Uterus (tissue), 4 donors: ENCODE measurements around the gene RRBP1. TPM values are rescaled to one million over a fixed set of nuclear protein-coding genes. Genes with fewer than 3 reads are reported as not detected.

Experiments used
- DNase-seq, 2 donors: peaks; one replicate each; pipeline ENCODE4 v3.0.0-alpha.2; 2019 to 2020
- H3K27ac ChIP-seq, 2 donors: fragments of 200-600 bp; sonication (generic); 1 replicate in 1 of 2; 2 replicates in 1 of 2; pipeline ENCODE4 v1.5.1; 2016 to 2018
- H3K27me3 ChIP-seq, 2 donors: fragments of 200-600 bp; sonication (generic); one replicate each; pipeline ENCODE4 v1.5.1; 2018 to 2019; ENCODE audit warnings: control low read depth in 1 of 2
- H3K36me3 ChIP-seq, 2 donors: fragments of 200-600 bp; sonication (generic); one replicate each; pipeline ENCODE4 v1.5.1; 2019; ENCODE audit warnings: control low read depth in 1 of 2
- H3K4me1 ChIP-seq, 2 donors: fragments of 200-600 bp; sonication (generic); one replicate each; pipeline ENCODE4 v1.5.1; 2018 to 2019; ENCODE audit warnings: control low read depth in 1 of 2
- H3K4me3 ChIP-seq, 2 donors: fragments of 200-600 bp; sonication (generic); 1 replicate in 1 of 2; 2 replicates in 1 of 2; pipeline ENCODE4 v1.5.1; 2018 to 2019; ENCODE audit warnings: mild to moderate bottlenecking in 1 of 2
- H3K9me3 ChIP-seq, 2 donors: fragments of 200-600 bp; sonication (generic); one replicate each; pipeline ENCODE4 v1.5.1; 2019; ENCODE audit warnings: control low read depth in 1 of 2
- POLR2A ChIP-seq, 2 donors: fragments of 450-650 bp; IDR thresholded peaks; one replicate each; pipeline ENCODE4 v1.6.1; 2016; ENCODE audit warnings: antibody characterized with exemption in 2 of 2, mild to moderate bottlenecking in 1 of 2, moderate library complexity in 1 of 2
- intact Hi-C: fragments of 100-400 bp; cut with DNase I; formaldehyde crosslinking; loops from one replicate; pipeline ENCODE4 v1.15.1; 2023; ENCODE audit warnings: low total_unique reads
- total RNA-seq, 4 donors: library from RNA; depleted of rRNA in 3 of 4; stranded (reverse); fragments of >200 nt in 3 of 4; gene quantifications; one replicate each; pipeline versions ENCODE4 v1.1.0 to v1.2.4, GENCODE V29; 2014 to 2023
- TF ChIP-seq, protein P1 (sequence below), 4 experiments: fragments of 200-600 bp in 2 of 4; fragments of 450-650 bp in 2 of 4; sonication (generic) in 2 of 4; IDR thresholded peaks; one replicate each; pipeline ENCODE4 v1.5.1; 2016 to 2019; ENCODE audit warnings: antibody characterized with exemption in 4 of 4, mild to moderate bottlenecking in 2 of 4, moderate library complexity in 1 of 4
- donor health status: DM: yes; HTN: yes; CAD: no.

RRBP1 gene
- total RNA-seq, 4 donors from 2014 or later = 13.2 to 172 (median 96.9) TPM

DNA sequence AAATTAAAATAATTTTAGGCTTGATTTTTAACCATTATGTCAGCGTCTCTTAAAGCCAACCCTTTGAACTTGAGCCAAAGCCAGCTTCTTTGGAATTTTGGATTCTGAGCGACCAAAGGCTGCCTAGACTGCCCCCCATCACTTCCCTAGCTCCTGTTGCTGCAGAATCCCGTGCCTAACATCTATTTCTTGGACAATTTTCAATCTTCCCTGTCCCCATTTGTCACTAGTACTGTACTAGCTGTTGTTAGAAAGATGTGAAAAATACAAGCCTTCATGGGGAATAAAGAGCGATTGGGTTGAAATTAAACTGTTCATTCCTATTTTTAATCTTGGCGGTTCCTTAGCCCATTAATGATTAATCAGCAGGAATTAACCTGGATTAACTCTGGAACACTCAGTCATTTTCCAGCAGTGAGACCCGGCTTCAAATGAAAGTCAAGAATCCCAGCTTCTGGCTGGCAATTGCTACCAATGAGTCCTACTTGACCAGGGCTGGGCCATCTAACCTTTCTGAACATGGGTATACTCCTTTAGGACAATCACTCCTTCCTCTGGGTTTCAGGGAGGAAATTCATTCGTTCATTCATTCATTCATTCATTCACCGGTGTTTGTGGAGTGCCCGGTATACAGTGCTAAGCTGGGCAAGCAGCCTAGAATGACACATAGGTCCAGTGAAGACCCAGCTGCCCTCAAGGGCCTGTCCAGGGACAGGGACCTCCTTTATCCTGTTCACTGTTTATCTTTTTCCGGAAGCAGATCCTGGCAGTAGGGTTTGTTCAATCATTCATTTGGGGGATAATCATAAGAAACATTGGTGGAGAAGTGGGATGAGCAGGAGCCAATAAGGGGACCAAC lies 1.4 kb upstream of the RRBP1 start:
- H3K27ac ChIP-seq = no peak overlapping the region
- intact Hi-C loops = no loop called here
- TF ChIP-seq POLR2A (IDR thresholded peaks at IDR 0.05) = no peak
- H3K4me3 ChIP-seq = no peak overlapping the region
- no peak for DNase-seq
- H3K9me3 ChIP-seq = no peaks in the 10 kb centered on the region
- H3K27me3 ChIP-seq = no peaks in the 10 kb centered on the region
- H3K36me3 ChIP-seq = no peaks in the 10 kb centered on the region
- H3K4me1 ChIP-seq = no peaks in the 10 kb centered on the region

GRCh38 chr20:17682889-17683198 lies 802 bp upstream of the RRBP1 start:
- peak overlapping the region; percentile 34 to 49 for H3K4me3 ChIP-seq
- no peaks in the 10 kb centered on the region for H3K36me3 ChIP-seq
- no peaks in the 10 kb centered on the region for H3K4me1 ChIP-seq
- no peaks in the 10 kb centered on the region for H3K27me3 ChIP-seq
- no peaks in the 10 kb centered on the region for H3K9me3 ChIP-seq
- intact Hi-C loops = no loop called here
- TF ChIP-seq POLR2A (IDR thresholded peaks at IDR 0.05) = no peak
- TF ChIP-seq, protein P1, sequence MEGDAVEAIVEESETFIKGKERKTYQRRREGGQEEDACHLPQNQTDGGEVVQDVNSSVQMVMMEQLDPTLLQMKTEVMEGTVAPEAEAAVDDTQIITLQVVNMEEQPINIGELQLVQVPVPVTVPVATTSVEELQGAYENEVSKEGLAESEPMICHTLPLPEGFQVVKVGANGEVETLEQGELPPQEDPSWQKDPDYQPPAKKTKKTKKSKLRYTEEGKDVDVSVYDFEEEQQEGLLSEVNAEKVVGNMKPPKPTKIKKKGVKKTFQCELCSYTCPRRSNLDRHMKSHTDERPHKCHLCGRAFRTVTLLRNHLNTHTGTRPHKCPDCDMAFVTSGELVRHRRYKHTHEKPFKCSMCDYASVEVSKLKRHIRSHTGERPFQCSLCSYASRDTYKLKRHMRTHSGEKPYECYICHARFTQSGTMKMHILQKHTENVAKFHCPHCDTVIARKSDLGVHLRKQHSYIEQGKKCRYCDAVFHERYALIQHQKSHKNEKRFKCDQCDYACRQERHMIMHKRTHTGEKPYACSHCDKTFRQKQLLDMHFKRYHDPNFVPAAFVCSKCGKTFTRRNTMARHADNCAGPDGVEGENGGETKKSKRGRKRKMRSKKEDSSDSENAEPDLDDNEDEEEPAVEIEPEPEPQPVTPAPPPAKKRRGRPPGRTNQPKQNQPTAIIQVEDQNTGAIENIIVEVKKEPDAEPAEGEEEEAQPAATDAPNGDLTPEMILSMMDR (IDR thresholded peaks at IDR 0.05) = no peak
- H3K27ac ChIP-seq = peak overlapping the region; percentile 75 to 94
- DNase-seq = no peak

DNA sequence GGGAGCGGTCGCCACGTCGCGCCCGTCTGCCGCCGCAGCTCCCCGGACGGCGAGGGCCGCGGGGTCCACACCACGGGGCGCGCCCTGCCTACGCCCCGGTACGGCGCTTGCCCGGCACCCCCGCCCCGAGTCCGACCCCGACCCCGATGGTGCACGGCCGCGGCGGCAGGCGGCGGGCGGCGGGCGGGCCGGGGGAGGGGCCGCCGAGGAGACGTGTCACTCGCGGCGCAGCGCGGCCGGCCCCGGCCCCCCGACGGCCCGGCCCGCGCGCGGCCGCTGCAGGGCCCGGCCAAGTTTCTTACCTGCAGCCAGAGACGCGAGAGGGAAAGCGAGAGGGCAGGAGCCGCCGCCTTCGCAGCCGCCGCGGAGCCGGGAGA lies 328 bp downstream of the RRBP1 start:
- intact Hi-C loops = loop anchor here (2.0 kb wide), 1 partner anchor 213 kb away; no protein-coding TSS in a partner anchor
- peak overlapping the region; percentile 57 to 86 for H3K4me3 ChIP-seq
- no peaks in the 10 kb centered on the region for H3K9me3 ChIP-seq
- peak overlapping the region; percentile 91 to 94 for H3K27ac ChIP-seq
- no peak for TF ChIP-seq POLR2A (IDR thresholded peaks at IDR 0.05)
- no peaks in the 10 kb centered on the region for H3K36me3 ChIP-seq
- no peaks in the 10 kb centered on the region for H3K27me3 ChIP-seq
- no peak for DNase-seq
- no peaks in the 10 kb centered on the region for H3K4me1 ChIP-seq

GRCh38 chr20:17680836-17681725 lies 961 bp downstream of the RRBP1 start:
- intact Hi-C loops = loop anchor here (2.0 kb wide), 1 partner anchor 214 kb away; no protein-coding TSS in a partner anchor
- peak; percentile 79 to 84 for DNase-seq
- H3K9me3 ChIP-seq = no peaks in the 10 kb centered on the region
- H3K4me1 ChIP-seq = peaks cover 0 to 2% of the 10 kb centered on the region in 2 donors
- no peaks in the 10 kb centered on the region for H3K27me3 ChIP-seq
- no peaks in the 10 kb centered on the region for H3K36me3 ChIP-seq
- peak in 1 of 2 donors; percentile 32 for TF ChIP-seq POLR2A (IDR thresholded peaks at IDR 0.05)
- TF ChIP-seq, protein P1 (IDR thresholded peaks at IDR 0.05) = peak; percentile 21 to 96 (median 88)
- peak overlapping the region; percentile 57 to 86 for H3K4me3 ChIP-seq
- peak overlapping the region; percentile 91 to 94 for H3K27ac ChIP-seq

DNA sequence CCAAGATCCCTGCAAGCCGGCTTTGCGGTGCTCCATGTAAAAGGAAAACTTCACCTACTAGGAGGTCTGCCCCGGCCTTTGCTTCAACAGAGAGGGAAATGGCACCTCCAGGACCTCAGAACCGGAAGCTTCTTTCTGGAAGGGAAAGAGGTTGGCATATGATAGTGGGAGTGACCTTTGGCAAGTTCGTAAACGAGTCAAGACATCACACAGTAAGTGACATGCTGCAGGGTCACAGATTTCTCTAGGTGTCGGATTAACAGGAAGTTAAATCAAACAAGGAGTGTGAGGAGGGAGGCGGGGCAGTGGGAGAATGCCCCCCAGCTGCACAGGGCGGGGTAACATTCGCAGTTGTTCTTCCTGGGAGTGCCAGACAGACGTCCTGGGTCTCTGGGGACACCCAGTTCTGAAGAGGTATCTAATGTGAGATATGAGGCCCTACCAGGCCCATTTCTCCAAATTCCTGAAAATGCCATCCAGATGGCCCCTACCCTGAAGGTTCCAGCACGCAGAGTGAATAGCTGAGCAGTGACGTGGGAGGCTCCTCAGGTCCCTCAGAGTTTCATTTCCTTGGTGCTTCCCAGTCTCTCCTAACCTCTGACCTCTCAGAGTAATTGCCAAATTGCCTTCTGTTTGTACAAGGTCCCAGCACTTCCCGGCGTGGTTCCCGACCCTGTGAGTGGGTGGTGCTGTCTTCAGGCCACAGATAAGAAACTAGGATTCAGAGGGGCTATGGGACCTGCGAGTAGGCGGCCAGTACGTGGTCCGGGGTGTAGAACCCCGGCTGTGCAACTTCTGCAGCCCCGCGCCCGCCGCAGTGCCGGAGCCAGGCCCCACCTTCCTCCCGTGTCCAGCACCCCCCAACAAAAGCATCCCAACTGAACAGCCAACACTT lies 1.9 kb downstream of the RRBP1 start:
- Histone ChIP-seq H3K27me3 (no peaks in the 10 kb centered on the region), H3K9me3 (no peaks in the 10 kb centered on the region), H3K4me1 (peaks cover 0 to 11% of the 10 kb centered on the region in 2 donors), H3K36me3 (no peaks in the 10 kb centered on the region), H3K27ac (peak overlapping the region; percentile 91 to 94), H3K4me3 (peak overlapping the region; percentile 57 to 86)
- intact Hi-C loops = loop anchor here (2.0 kb wide), 1 partner anchor 215 kb away; no protein-coding TSS in a partner anchor
- TF ChIP-seq POLR2A (IDR thresholded peaks at IDR 0.05) = no peak
- TF ChIP-seq, protein P1 (IDR thresholded peaks at IDR 0.05) = no peak
- DNase-seq = peak; percentile 48 to 63
